SK-N-SH treated with all-trans-retinoic acid at 6 μM for 48 hours (cell line): ENCODE measurements around the gene EXOC3.
"Not testable (repeated sequence)": the region's sequence is repeated elsewhere in the genome, so short reads cannot be mapped to it uniquely, and the experiment has no call there.

Experiments used
- ATAC-seq: fragments of 200-7000 bp; cut with Tn5 transposase; 3 replicates; pipeline ENCODE4 v1.9.1; 2020; ENCODE audit warnings: mild to moderate bottlenecking, moderate library complexity
- ARNTL ChIP-seq: fragments of 450-650 bp; formaldehyde crosslinking; IDR thresholded peaks from 2 replicates; pipeline ENCODE4 v1.5.0; 2020; ENCODE audit warnings: low read depth, mild to moderate bottlenecking, moderate library complexity, borderline replicate concordance
- BACH2 ChIP-seq: fragments of 250-450 bp; sonication (Bioruptor Pico); IDR thresholded peaks from 2 replicates; pipeline ENCODE4 v1.9.0; 2021; ENCODE audit warnings: mild to moderate bottlenecking, borderline replicate concordance
- CREB5 ChIP-seq: fragments of 250-450 bp; sonication (Bioruptor Pico); IDR thresholded peaks from 2 replicates; pipeline ENCODE4 v1.5.1; 2020; ENCODE audit warnings: low read depth, mild to moderate bottlenecking, moderate library complexity
- CSDC2 ChIP-seq: fragments of 250-450 bp; sonication (Bioruptor Pico); IDR thresholded peaks from 2 replicates; pipeline ENCODE4 v1.5.0; 2020; ENCODE audit warnings: mild to moderate bottlenecking, moderate library complexity
- CSRNP3 ChIP-seq: fragments of 250-450 bp; sonication (Bioruptor Pico); IDR thresholded peaks from 2 replicates; pipeline ENCODE4 v1.5.1; 2021; ENCODE audit warnings: mild to moderate bottlenecking, moderate library complexity
- ESRRG ChIP-seq: fragments of 250-450 bp; sonication (Bioruptor Pico); IDR thresholded peaks from 2 replicates; pipeline ENCODE4 v1.6.1; 2021; ENCODE audit warnings: mild to moderate bottlenecking
- GLIS3 ChIP-seq: fragments of 250-450 bp; sonication (Bioruptor Pico); IDR thresholded peaks from 2 replicates; pipeline ENCODE4 v1.5.0; 2020; ENCODE audit warnings: mild to moderate bottlenecking, moderate library complexity
- ISL1 ChIP-seq: fragments of 250-450 bp; sonication (Bioruptor Pico); IDR thresholded peaks from 2 replicates; pipeline ENCODE4 v2.1.2; 2022; ENCODE audit warnings: mild to moderate bottlenecking, moderate library complexity
- OSR1 ChIP-seq: fragments of 250-450 bp; sonication (Bioruptor Pico); IDR thresholded peaks from 2 replicates; pipeline ENCODE4 v1.8.0; 2022; ENCODE audit warnings: moderate library complexity, mild to moderate bottlenecking, inconsistent platforms
- PATZ1 ChIP-seq: fragments of 250-450 bp; sonication (Bioruptor Pico); IDR thresholded peaks from 2 replicates; pipeline ENCODE4 v1.8.0; 2020; ENCODE audit warnings: mild to moderate bottlenecking, moderate library complexity, borderline replicate concordance
- POU6F1 ChIP-seq: fragments of 250-450 bp; sonication (Bioruptor Pico); IDR thresholded peaks from 2 replicates; pipeline ENCODE4 v1.8.0; 2021; ENCODE audit warnings: low read depth, mild to moderate bottlenecking, moderate library complexity, borderline replicate concordance
- PPARA ChIP-seq: fragments of 250-450 bp; sonication (Bioruptor Pico); IDR thresholded peaks from 2 replicates; pipeline ENCODE4 v1.5.0; 2020; ENCODE audit warnings: mild to moderate bottlenecking, borderline replicate concordance
- RARB ChIP-seq: fragments of 250-450 bp; sonication (Bioruptor Pico); IDR thresholded peaks from 2 replicates; pipeline ENCODE4 v1.8.0; 2021; ENCODE audit warnings: mild to moderate bottlenecking, moderate library complexity
- SNAI2 ChIP-seq: fragments of 250-450 bp; sonication (Bioruptor Pico); IDR thresholded peaks from 2 replicates; pipeline ENCODE4 v1.5.0; 2020; ENCODE audit warnings: mild to moderate bottlenecking, moderate library complexity
- TCF4 ChIP-seq: fragments of 250-450 bp; sonication (Bioruptor Pico); IDR thresholded peaks from 2 replicates; pipeline ENCODE4 v1.8.0; 2021; ENCODE audit warnings: mild to moderate bottlenecking, moderate library complexity, borderline replicate concordance
- TOX ChIP-seq: fragments of 250-450 bp; sonication (Bioruptor Pico); IDR thresholded peaks from 2 replicates; pipeline ENCODE4 v1.8.0; 2021; ENCODE audit warnings: mild to moderate bottlenecking, moderate library complexity, borderline replicate concordance
- ZC3H10 ChIP-seq: fragments of 250-450 bp; sonication (Bioruptor Pico); IDR thresholded peaks from 2 replicates; pipeline ENCODE4 v1.5.1; 2021; ENCODE audit warnings: mild to moderate bottlenecking, moderate library complexity
- ZFP3 ChIP-seq: fragments of 250-450 bp; sonication (Bioruptor Pico); IDR thresholded peaks from 2 replicates; pipeline ENCODE4 v1.5.0; 2020; ENCODE audit warnings: mild to moderate bottlenecking, moderate library complexity
- ZFP30 ChIP-seq: fragments of 450-650 bp; formaldehyde crosslinking; IDR thresholded peaks from 2 replicates; pipeline ENCODE4 v1.5.0; 2022; ENCODE audit warnings: mild to moderate bottlenecking, moderate library complexity
- ZNF8 ChIP-seq: fragments of 450-650 bp; formaldehyde crosslinking; IDR thresholded peaks from 2 replicates; pipeline ENCODE4 v1.5.0; 2020; ENCODE audit warnings: mild to moderate bottlenecking, moderate library complexity

The EXOC3 gene

GRCh38 chr5:410911-411517 is 32.0 kb upstream of the EXOC3 start (continued):
- TF ChIP-seq PATZ1 (CRISPR knock-in tag) (no peak), CSRNP3 (CRISPR knock-in tag) (no peak), ZFP3 (CRISPR knock-in tag) (no peak), GLIS3 (CRISPR knock-in tag) (no peak)

- no peak for ATAC-seq
- no peak for TF ChIP-seq ZC3H10 (CRISPR knock-in tag)
- TF ChIP-seq SNAI2 (CRISPR knock-in tag) = no peak
- TF ChIP-seq ZFP30 (CRISPR knock-in tag) = no peak
- no peak for TF ChIP-seq ARNTL
Observed at GRCh38 chr5:411728-412127, 31.2 kb upstream of the EXOC3 start.

GRCh38 chr5:414991-415927 is 27.7 kb upstream of the EXOC3 start:
- not testable (repeated sequence) for ATAC-seq

GRCh38 chr5:415928-416635 is 26.9 kb upstream of the EXOC3 start:
- no peak for TF ChIP-seq ZFP3 (CRISPR knock-in tag)
- no peak for TF ChIP-seq PPARA (CRISPR knock-in tag)
- no peak for TF ChIP-seq RARB (CRISPR knock-in tag)
- no peak for TF ChIP-seq CSRNP3 (CRISPR knock-in tag)
- TF ChIP-seq GLIS3 (CRISPR knock-in tag) = no peak
- TF ChIP-seq CREB5 (CRISPR knock-in tag) = no peak
- TF ChIP-seq SNAI2 (CRISPR knock-in tag) = no peak
- no peak for TF ChIP-seq OSR1
- no peak for TF ChIP-seq POU6F1
- TF ChIP-seq CSDC2 (CRISPR knock-in tag) = no peak
- no peak for TF ChIP-seq ESRRG (CRISPR knock-in tag)
- TF ChIP-seq ISL1 = no peak
- no peak for TF ChIP-seq BACH2 (CRISPR knock-in tag)
- no peak for TF ChIP-seq TOX
- TF ChIP-seq TCF4 (CRISPR knock-in tag) = no peak
- TF ChIP-seq ZNF8 (CRISPR knock-in tag) = no peak
- no peak for ATAC-seq
